IMR-90 (cell line): ENCODE results near the gene PLD1. TPM values are rescaled to one million over a fixed set of nuclear protein-coding genes. Genes with fewer than 3 reads are reported as not detected.

ENCODE experiments used
- ATAC-seq: fragments of 200-7000 bp; cut with Tn5 transposase; 2 replicates; pipeline ENCODE4 v1.9.1; 2020; ENCODE audit warnings: low read depth, mild to moderate bottlenecking, moderate library complexity
- BruUV-seq: library from RNA; stranded (reverse); fragments of 400-500 nt; replicated peaks from 2 replicates; lab custom pipeline; 2021; lab: Mats Ljungman, UMichigan
- CTCF ChIA-PET: fragments of 300-600 bp; formaldehyde crosslinking; extraction: SDS; loops from one replicate; lab custom pipeline; 2021; ENCODE audit warnings: antibody characterized with exemption; lab: Yijun Ruan, JAX
- POLR2A ChIA-PET: fragments of 300-600 bp; sonication (Branson Sonifier 250); formaldehyde crosslinking; loops from one replicate; lab custom pipeline; 2022; ENCODE audit warnings: antibody characterized with exemption; ENCODE audit not compliant: unreplicated experiment; lab: Charles Lee
- DNase-seq: peaks from one replicate; pipeline ENCODE4 v3.0.0; 2013
- H2AFZ ChIP-seq: replicated peaks from 2 replicates; pipeline ENCODE3; 2013; ENCODE audit warnings: low read length, mild to moderate bottlenecking; ENCODE audit not compliant: poor library complexity
- H2AK5ac ChIP-seq: 2 replicates; pipeline ENCODE4 v1.6.1; 2013; ENCODE audit warnings: low read depth, low read length, inconsistent platforms
- H2AK9ac ChIP-seq: replicated peaks from 2 replicates; pipeline ENCODE3; 2013; ENCODE audit warnings: mild to moderate bottlenecking, low read depth, low read length, moderate library complexity; ENCODE audit not compliant: poor library complexity
- H2BK120ac ChIP-seq: 2 replicates; pipeline ENCODE4 v1.6.1; 2013; ENCODE audit warnings: low read depth, low read length, inconsistent platforms
- H2BK15ac ChIP-seq: 3 replicates; pipeline ENCODE4 v1.6.1; 2013; ENCODE audit warnings: low read depth, low read length, inconsistent platforms
- H2BK20ac ChIP-seq: 2 replicates; pipeline ENCODE4 v1.6.1; 2013; ENCODE audit warnings: low read depth, mild to moderate bottlenecking, inconsistent platforms, low read length, moderate library complexity
- H2BK5ac ChIP-seq: 2 replicates; pipeline ENCODE4 v1.6.1; 2013; ENCODE audit warnings: mild to moderate bottlenecking, low read depth, low read length, inconsistent platforms; ENCODE audit not compliant: poor library complexity, severe bottlenecking
- H3K14ac ChIP-seq: replicated peaks from 2 replicates; pipeline ENCODE4 v1.6.1; 2013; ENCODE audit warnings: low read depth, low read length, inconsistent platforms
- H3K18ac ChIP-seq: 2 replicates; pipeline ENCODE4 v1.6.1; 2013; ENCODE audit warnings: low read depth, low read length, control low read depth
- H3K23ac ChIP-seq: 2 replicates; pipeline ENCODE4 v1.6.1; 2013; ENCODE audit warnings: low read depth, low read length, inconsistent platforms
- H3K27ac ChIP-seq: 2 replicates; pipeline ENCODE4 v1.5.1; 2013; ENCODE audit warnings: mild to moderate bottlenecking, control low read depth, low read length; ENCODE audit not compliant: insufficient read depth
- H3K27me3 ChIP-seq: 2 replicates; pipeline ENCODE4 v1.6.1; 2013; ENCODE audit warnings: low read length; ENCODE audit not compliant: control insufficient read depth, insufficient read depth
- H3K36me3 ChIP-seq: 2 replicates; pipeline ENCODE4 v1.6.1; 2013; ENCODE audit warnings: low read length, mixed read lengths; ENCODE audit not compliant: control insufficient read depth, insufficient read depth
- H3K4ac ChIP-seq: 2 replicates; pipeline ENCODE4 v1.6.1; 2013; ENCODE audit warnings: low read depth, low read length, inconsistent platforms
- H3K4me1 ChIP-seq: 2 replicates; pipeline ENCODE4 v1.6.1; 2013; ENCODE audit warnings: low read length, mixed read lengths; ENCODE audit not compliant: control insufficient read depth, insufficient read depth
- H3K4me2 ChIP-seq: 2 replicates; pipeline ENCODE4 v1.6.1; 2013; ENCODE audit warnings: low read depth, mild to moderate bottlenecking, control low read depth, low read length, moderate library complexity
- H3K4me3 ChIP-seq: 2 replicates; pipeline ENCODE4 v1.5.1; 2013; ENCODE audit warnings: low read depth, mild to moderate bottlenecking, control low read depth, low read length, moderate library complexity; ENCODE audit not compliant: insufficient read depth
- H3K56ac ChIP-seq: 2 replicates; pipeline ENCODE4 v1.6.1; 2013; ENCODE audit warnings: low read length, inconsistent platforms; ENCODE audit not compliant: insufficient read depth; ENCODE audit errors: extremely low read depth
- H3K79me1 ChIP-seq, 2 experiments: 2 replicates each; pipeline ENCODE4 v1.6.1; 2013; ENCODE audit warnings: low read length in 2 of 2, inconsistent platforms in 1 of 2, low read depth in 1 of 2
- H3K9ac ChIP-seq: 2 replicates; pipeline ENCODE4 v1.6.1; 2013; ENCODE audit warnings: low read depth, low read length, control low read depth
- H3K9me1 ChIP-seq: 2 replicates; pipeline ENCODE4 v1.6.1; 2013; ENCODE audit warnings: low read length, inconsistent platforms; ENCODE audit not compliant: insufficient read depth
- H3K9me3 ChIP-seq: 2 replicates; pipeline ENCODE4 v1.6.1; 2013; ENCODE audit warnings: low read length; ENCODE audit not compliant: control insufficient read depth, insufficient read depth
- H4K20me1 ChIP-seq: 2 replicates; pipeline ENCODE4 v1.6.1; 2013; ENCODE audit warnings: low read length, inconsistent platforms; ENCODE audit not compliant: insufficient read depth
- H4K5ac ChIP-seq: 2 replicates; pipeline ENCODE4 v1.6.1; 2013; ENCODE audit warnings: mild to moderate bottlenecking, low read depth, low read length, control low read depth
- H4K8ac ChIP-seq, 2 experiments: 2 replicates each; pipeline ENCODE4 v1.6.1; 2013; ENCODE audit warnings: low read depth in 2 of 2, low read length in 2 of 2, control low read depth in 1 of 2, inconsistent platforms in 1 of 2
- H4K91ac ChIP-seq: 2 replicates; pipeline ENCODE4 v1.6.1; 2013; ENCODE audit warnings: low read depth, low read length, inconsistent platforms; ENCODE audit not compliant: insufficient read depth
- RFX5 ChIP-seq: IDR thresholded peaks from 2 replicates; pipeline ENCODE4 v1.8.0; 2012; ENCODE audit warnings: low read depth, mild to moderate bottlenecking, low read length, moderate library complexity
- WGBS, 2 experiments: methylation state at CpG; one replicate each; pipeline versions ENCODE4 v1.1.5 to v1.1.7; 2013; ENCODE audit warnings: missing lambda C conversion rate in 2 of 2; ENCODE audit not compliant: insufficient read length in 1 of 2; ENCODE audit errors: extremely low coverage in 2 of 2; 5-methylcytosine and 5-hydroxymethylcytosine counted together
- dilution Hi-C: fragments of 300-500 bp; cut with HindIII; formaldehyde crosslinking; loops from one replicate; pipeline ENCODE4 v1.14.3; 2018; ENCODE audit warnings: low sequenced_read_pairs; ENCODE audit not compliant: unreplicated experiment
- in situ Hi-C: fragments of 300-500 bp; cut with MboI; formaldehyde crosslinking; loops from 3 replicates; pipeline ENCODE4 v1.14.3; 2019; ENCODE audit warnings: low sequenced_read_pairs, inconsistent platforms, mixed read lengths
- intact Hi-C: fragments of 100-400 bp; cut with micrococcal nuclease; formaldehyde crosslinking; loops from 2 replicates; pipeline ENCODE4 v1.10.0; 2022
- polyA plus RNA-seq, 3 experiments: library from polyadenylated mRNA; depleted of rRNA; stranded (reverse); fragments of >200 nt; gene quantifications; 2 replicates each; pipeline ENCODE4 v1.2.3, GENCODE V29; 2012; ENCODE audit warnings: low replicate concordance in 1 of 3
- total RNA-seq: library from RNA; depleted of rRNA; stranded (reverse); fragments of >200 nt; gene quantifications from 2 replicates; pipeline ENCODE4 v1.2.3, GENCODE V29; 2012

Gene PLD1
- total and polyA plus RNA-seq, 2 of the 4 experiments (the other 2 are of a cell fraction): 3.3 to 9.7 TPM

DNA sequence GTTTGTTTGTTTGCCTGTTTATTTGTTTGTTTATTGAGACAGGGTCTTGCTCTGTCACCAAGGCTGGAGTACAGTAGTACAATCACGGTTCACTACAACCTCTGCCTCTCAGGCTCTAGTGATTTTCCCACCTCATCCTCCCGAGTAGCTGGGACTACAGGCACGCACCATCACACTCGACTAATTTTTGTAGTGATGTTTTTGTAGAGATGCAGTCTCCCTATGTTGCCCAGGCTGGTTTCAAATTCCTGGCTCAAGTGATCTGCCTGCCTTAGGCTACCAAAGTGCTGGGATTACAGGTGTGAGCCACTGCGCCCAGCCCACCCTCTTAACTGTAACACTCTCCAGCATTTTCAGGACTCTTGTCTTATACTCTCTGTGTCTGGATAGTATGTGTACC, 26.7 kb downstream of the PLD1 start:
- DNase-seq: no peak
- H3K9me3 ChIP-seq: peaks cover 4% of the 10 kb centered on the region; the same call in 1 of the 2 replicates
- POLR2A ChIA-PET: no interaction called here

More for the DNA sequence above, 26.7 kb downstream of the PLD1 start:
- H2AK9ac ChIP-seq: no peak overlapping the region
- no peak overlapping the region for H4K91ac ChIP-seq
- CTCF ChIA-PET: interaction anchor here (0.7 kb wide), 1 partner anchor 558 kb away, joined by 3 read pairs; no protein-coding TSS in a partner anchor
- H2BK20ac ChIP-seq: no peak overlapping the region
- H3K23ac ChIP-seq: no peak overlapping the region
- H2BK15ac ChIP-seq: no peak overlapping the region
- H2BK120ac ChIP-seq: 0 out of 2 replicates have a peak overlapping the region, but pooled peaks have one; percentile 14
- H3K36me3 ChIP-seq: no peaks in the 10 kb centered on the region
- H3K14ac ChIP-seq: no peak overlapping the region; the same call in 1 of the 2 replicates
- ATAC-seq: no peak
- BruUV-seq: no TSS peak
- H3K18ac ChIP-seq: no peak overlapping the region
- no peak overlapping the region for H3K27ac ChIP-seq
- H3K4me3 ChIP-seq: no peak overlapping the region
- H3K56ac ChIP-seq: no peak overlapping the region
- peaks cover 3% of the 10 kb centered on the region; the same call in 1 of the 2 replicates for H4K20me1 ChIP-seq
- H3K9ac ChIP-seq: no peak overlapping the region
- no CpG with 5 or more reads among the region's 5 CpGs for WGBS, 2 experiments
- H3K4ac ChIP-seq: no peak overlapping the region
- H3K4me2 ChIP-seq: no peak overlapping the region
- H2BK5ac ChIP-seq: no peak overlapping the region
- no peak overlapping the region for H4K8ac ChIP-seq
- H4K5ac ChIP-seq: no peak overlapping the region
- no peaks in the 10 kb centered on the region for H3K27me3 ChIP-seq
- no peak overlapping the region for H2AK5ac ChIP-seq
- H3K4me1 ChIP-seq: peaks cover 8% of the 10 kb centered on the region
- in situ Hi-C loops (no loop called here), intact Hi-C loops (loop anchor here (5.0 kb wide), 1 partner anchor 49 kb away; no protein-coding TSS in a partner anchor), dilution Hi-C loops (no loop called here)
- peaks cover 3% of the 10 kb centered on the region for H3K9me1 ChIP-seq
- H3K79me1 ChIP-seq: peaks cover 4 to 15% of the 10 kb centered on the region in 2 experiments; a peak in 3 of 4 replicates
- no peak for TF ChIP-seq RFX5
- no peak overlapping the region for H2AFZ ChIP-seq
